WTC11 (cell line): ENCODE results near the gene C16orf90. TPM values are rescaled to one million over a fixed set of nuclear protein-coding genes. Genes with fewer than 3 reads are reported as not detected.

Source experiments
- ATAC-seq: fragments of 200-7000 bp; cut with Tn5 transposase; 2 replicates; pipeline ENCODE4 v1.10.0; 2021; ENCODE audit warnings: mild to moderate bottlenecking, moderate library complexity
- CTCF ChIA-PET: fragments of 300-600 bp; sonication (Branson Sonifier 250); formaldehyde crosslinking; loops from one replicate; lab custom pipeline; 2021; ENCODE audit warnings: antibody characterized with exemption; lab: Charles Lee
- POLR2A ChIA-PET: fragments of 350-600 bp; sonication (Branson Sonifier 250); formaldehyde crosslinking; loops from one replicate; lab custom pipeline; 2021; ENCODE audit warnings: antibody characterized with exemption; lab: Charles Lee
- DNase-seq: peaks from one replicate; pipeline ENCODE4 v3.0.0; 2021; ENCODE audit warnings: low spot score
- H3K27ac Mint-ChIP-seq: 2 replicates; pipeline ENCODE4 v1.8.0; 2021; ENCODE audit warnings: mixed read lengths
- H3K27me3 Mint-ChIP-seq: 2 replicates; pipeline ENCODE4 v1.8.0; 2021; ENCODE audit warnings: low read depth, mild to moderate bottlenecking, moderate library complexity, mixed read lengths
- H3K36me3 Mint-ChIP-seq: 2 replicates; pipeline ENCODE4 v1.8.0; 2021; ENCODE audit warnings: mixed read lengths
- H3K4me1 Mint-ChIP-seq: 2 replicates; pipeline ENCODE4 v1.8.0; 2022; ENCODE audit warnings: mixed read lengths
- H3K4me3 Mint-ChIP-seq: 2 replicates; pipeline ENCODE4 v1.8.0; 2021; ENCODE audit warnings: mild to moderate bottlenecking, moderate library complexity, mixed read lengths
- H3K9me3 Mint-ChIP-seq: 2 replicates; pipeline ENCODE4 v1.8.0; 2021; ENCODE audit warnings: mixed read lengths
- EMX1 ChIP-seq: fragments of 250-450 bp; sonication (Bioruptor Pico); IDR thresholded peaks from 2 replicates; pipeline ENCODE4 v1.8.0; 2021; ENCODE audit warnings: mild to moderate bottlenecking
- MLX ChIP-seq: sonication (generic); formaldehyde crosslinking; IDR thresholded peaks from 2 replicates; pipeline ENCODE4 v1.8.1; 2023; ENCODE audit warnings: mild to moderate bottlenecking, missing genetic modification reagents, moderate library complexity
- NFATC4 ChIP-seq: fragments of 250-450 bp; sonication (Bioruptor Pico); IDR thresholded peaks from 2 replicates; pipeline ENCODE4 v1.9.0; 2021; ENCODE audit warnings: mild to moderate bottlenecking
- NFYB ChIP-seq: sonication (generic); formaldehyde crosslinking; conservative IDR thresholded peaks from 2 replicates; pipeline ENCODE4 v1.8.0; 2022; ENCODE audit warnings: low read depth, missing genetic modification reagents
- TEAD1 ChIP-seq: sonication (generic); formaldehyde crosslinking; IDR thresholded peaks from 2 replicates; pipeline ENCODE4 v1.8.0; 2022; ENCODE audit warnings: mild to moderate bottlenecking, missing genetic modification reagents
- TEAD4 ChIP-seq: sonication (generic); formaldehyde crosslinking; IDR thresholded peaks from 2 replicates; pipeline ENCODE4 v1.8.0; 2022; ENCODE audit warnings: mild to moderate bottlenecking, missing genetic modification reagents
- ZNF138 ChIP-seq: sonication (generic); formaldehyde crosslinking; conservative IDR thresholded peaks from 2 replicates; pipeline ENCODE4 v1.8.1; 2022; ENCODE audit warnings: mild to moderate bottlenecking, moderate library complexity, missing genetic modification reagents
- ZNF219 ChIP-seq: sonication (generic); formaldehyde crosslinking; IDR thresholded peaks from 2 replicates; pipeline ENCODE4 v1.8.0; 2023; ENCODE audit warnings: missing genetic modification reagents, mild to moderate bottlenecking, borderline replicate concordance
- ZNF416 ChIP-seq: fragments of 250-450 bp; sonication (Bioruptor Pico); IDR thresholded peaks from 2 replicates; pipeline ENCODE4 v1.9.0; 2021; ENCODE audit warnings: mild to moderate bottlenecking, inconsistent platforms
- ZNF671 ChIP-seq: fragments of 250-450 bp; sonication (Bioruptor Pico); IDR thresholded peaks from 2 replicates; pipeline ENCODE4 v1.8.0; 2021; ENCODE audit warnings: mild to moderate bottlenecking
- total RNA-seq: library from RNA; stranded (reverse); gene quantifications from 3 replicates; pipeline ENCODE4 v1.2.3, GENCODE V29; 2021
- TF ChIP-seq, protein P1 (sequence below): sonication (generic); formaldehyde crosslinking; IDR thresholded peaks from 2 replicates; pipeline ENCODE4 v1.8.0; 2022; ENCODE audit warnings: mild to moderate bottlenecking, missing genetic modification reagents
- TF ChIP-seq, protein P2 (sequence below): sonication (generic); formaldehyde crosslinking; conservative IDR thresholded peaks from 2 replicates; pipeline ENCODE4 v1.8.1; 2023; ENCODE audit warnings: mild to moderate bottlenecking, low read depth, missing genetic modification reagents, moderate library complexity
- TF ChIP-seq, protein P3 (sequence below): fragments of 250-450 bp; sonication (Bioruptor Pico); IDR thresholded peaks from 2 replicates; pipeline ENCODE4 v1.9.0; 2021; ENCODE audit warnings: mild to moderate bottlenecking, borderline replicate concordance
- TF ChIP-seq, protein P4 (sequence below): sonication (generic); formaldehyde crosslinking; IDR thresholded peaks from 2 replicates; pipeline ENCODE4 v1.8.0; 2022; ENCODE audit warnings: mild to moderate bottlenecking, missing genetic modification reagents
- TF ChIP-seq, protein P5 (sequence below): fragments of 250-450 bp; sonication (Bioruptor Pico); conservative IDR thresholded peaks from 2 replicates; pipeline ENCODE4 v1.9.0; 2021; ENCODE audit warnings: mild to moderate bottlenecking
- TF ChIP-seq, protein P6 (sequence below): fragments of 250-450 bp; sonication (Bioruptor Pico); IDR thresholded peaks from 2 replicates; pipeline ENCODE4 v2.1.2; 2022; ENCODE audit warnings: mild to moderate bottlenecking, moderate library complexity

Gene C16orf90
- total RNA-seq, 1 experiment from 2014 or later: not detected

- TF ChIP-seq ZNF671: no peak
Measured at GRCh38 chr16:3514621-3515020, 19.3 kb upstream of the C16orf90 start (continued).

- no peaks in the 10 kb centered on the region for H3K9me3 Mint-ChIP-seq
- ATAC-seq (no peak), DNase-seq (no peak)
- no peaks in the 10 kb centered on the region for H3K27me3 Mint-ChIP-seq
- H3K36me3 Mint-ChIP-seq: peaks cover 27% of the 10 kb centered on the region
- peak overlapping the region; percentile 9; the same call in 1 of the 2 replicates for H3K27ac Mint-ChIP-seq
- TF ChIP-seq NFYB (no peak), ZNF416 (CRISPR knock-in tag) (no peak)
- TF ChIP-seq, protein P1, sequence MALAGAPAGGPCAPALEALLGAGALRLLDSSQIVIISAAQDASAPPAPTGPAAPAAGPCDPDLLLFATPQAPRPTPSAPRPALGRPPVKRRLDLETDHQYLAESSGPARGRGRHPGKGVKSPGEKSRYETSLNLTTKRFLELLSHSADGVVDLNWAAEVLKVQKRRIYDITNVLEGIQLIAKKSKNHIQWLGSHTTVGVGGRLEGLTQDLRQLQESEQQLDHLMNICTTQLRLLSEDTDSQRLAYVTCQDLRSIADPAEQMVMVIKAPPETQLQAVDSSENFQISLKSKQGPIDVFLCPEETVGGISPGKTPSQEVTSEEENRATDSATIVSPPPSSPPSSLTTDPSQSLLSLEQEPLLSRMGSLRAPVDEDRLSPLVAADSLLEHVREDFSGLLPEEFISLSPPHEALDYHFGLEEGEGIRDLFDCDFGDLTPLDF: no peak
- TF ChIP-seq, protein P2, sequence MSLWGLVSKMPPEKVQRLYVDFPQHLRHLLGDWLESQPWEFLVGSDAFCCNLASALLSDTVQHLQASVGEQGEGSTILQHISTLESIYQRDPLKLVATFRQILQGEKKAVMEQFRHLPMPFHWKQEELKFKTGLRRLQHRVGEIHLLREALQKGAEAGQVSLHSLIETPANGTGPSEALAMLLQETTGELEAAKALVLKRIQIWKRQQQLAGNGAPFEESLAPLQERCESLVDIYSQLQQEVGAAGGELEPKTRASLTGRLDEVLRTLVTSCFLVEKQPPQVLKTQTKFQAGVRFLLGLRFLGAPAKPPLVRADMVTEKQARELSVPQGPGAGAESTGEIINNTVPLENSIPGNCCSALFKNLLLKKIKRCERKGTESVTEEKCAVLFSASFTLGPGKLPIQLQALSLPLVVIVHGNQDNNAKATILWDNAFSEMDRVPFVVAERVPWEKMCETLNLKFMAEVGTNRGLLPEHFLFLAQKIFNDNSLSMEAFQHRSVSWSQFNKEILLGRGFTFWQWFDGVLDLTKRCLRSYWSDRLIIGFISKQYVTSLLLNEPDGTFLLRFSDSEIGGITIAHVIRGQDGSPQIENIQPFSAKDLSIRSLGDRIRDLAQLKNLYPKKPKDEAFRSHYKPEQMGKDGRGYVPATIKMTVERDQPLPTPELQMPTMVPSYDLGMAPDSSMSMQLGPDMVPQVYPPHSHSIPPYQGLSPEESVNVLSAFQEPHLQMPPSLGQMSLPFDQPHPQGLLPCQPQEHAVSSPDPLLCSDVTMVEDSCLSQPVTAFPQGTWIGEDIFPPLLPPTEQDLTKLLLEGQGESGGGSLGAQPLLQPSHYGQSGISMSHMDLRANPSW (CRISPR knock-in tag): no peak
- TF ChIP-seq, protein P3, sequence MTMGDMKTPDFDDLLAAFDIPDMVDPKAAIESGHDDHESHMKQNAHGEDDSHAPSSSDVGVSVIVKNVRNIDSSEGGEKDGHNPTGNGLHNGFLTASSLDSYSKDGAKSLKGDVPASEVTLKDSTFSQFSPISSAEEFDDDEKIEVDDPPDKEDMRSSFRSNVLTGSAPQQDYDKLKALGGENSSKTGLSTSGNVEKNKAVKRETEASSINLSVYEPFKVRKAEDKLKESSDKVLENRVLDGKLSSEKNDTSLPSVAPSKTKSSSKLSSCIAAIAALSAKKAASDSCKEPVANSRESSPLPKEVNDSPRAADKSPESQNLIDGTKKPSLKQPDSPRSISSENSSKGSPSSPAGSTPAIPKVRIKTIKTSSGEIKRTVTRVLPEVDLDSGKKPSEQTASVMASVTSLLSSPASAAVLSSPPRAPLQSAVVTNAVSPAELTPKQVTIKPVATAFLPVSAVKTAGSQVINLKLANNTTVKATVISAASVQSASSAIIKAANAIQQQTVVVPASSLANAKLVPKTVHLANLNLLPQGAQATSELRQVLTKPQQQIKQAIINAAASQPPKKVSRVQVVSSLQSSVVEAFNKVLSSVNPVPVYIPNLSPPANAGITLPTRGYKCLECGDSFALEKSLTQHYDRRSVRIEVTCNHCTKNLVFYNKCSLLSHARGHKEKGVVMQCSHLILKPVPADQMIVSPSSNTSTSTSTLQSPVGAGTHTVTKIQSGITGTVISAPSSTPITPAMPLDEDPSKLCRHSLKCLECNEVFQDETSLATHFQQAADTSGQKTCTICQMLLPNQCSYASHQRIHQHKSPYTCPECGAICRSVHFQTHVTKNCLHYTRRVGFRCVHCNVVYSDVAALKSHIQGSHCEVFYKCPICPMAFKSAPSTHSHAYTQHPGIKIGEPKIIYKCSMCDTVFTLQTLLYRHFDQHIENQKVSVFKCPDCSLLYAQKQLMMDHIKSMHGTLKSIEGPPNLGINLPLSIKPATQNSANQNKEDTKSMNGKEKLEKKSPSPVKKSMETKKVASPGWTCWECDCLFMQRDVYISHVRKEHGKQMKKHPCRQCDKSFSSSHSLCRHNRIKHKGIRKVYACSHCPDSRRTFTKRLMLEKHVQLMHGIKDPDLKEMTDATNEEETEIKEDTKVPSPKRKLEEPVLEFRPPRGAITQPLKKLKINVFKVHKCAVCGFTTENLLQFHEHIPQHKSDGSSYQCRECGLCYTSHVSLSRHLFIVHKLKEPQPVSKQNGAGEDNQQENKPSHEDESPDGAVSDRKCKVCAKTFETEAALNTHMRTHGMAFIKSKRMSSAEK: no peak
- TF ChIP-seq, protein P4, sequence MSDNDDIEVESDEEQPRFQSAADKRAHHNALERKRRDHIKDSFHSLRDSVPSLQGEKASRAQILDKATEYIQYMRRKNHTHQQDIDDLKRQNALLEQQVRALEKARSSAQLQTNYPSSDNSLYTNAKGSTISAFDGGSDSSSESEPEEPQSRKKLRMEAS: no peak
- CTCF ChIA-PET: no interaction called here
- no peaks in the 10 kb centered on the region for H3K4me1 Mint-ChIP-seq
- POLR2A ChIA-PET: no interaction called here
- no peak overlapping the region for H3K4me3 Mint-ChIP-seq
Measured at GRCh38 chr16:3513892-3514583, 18.7 kb upstream of the C16orf90 start.

DNA sequence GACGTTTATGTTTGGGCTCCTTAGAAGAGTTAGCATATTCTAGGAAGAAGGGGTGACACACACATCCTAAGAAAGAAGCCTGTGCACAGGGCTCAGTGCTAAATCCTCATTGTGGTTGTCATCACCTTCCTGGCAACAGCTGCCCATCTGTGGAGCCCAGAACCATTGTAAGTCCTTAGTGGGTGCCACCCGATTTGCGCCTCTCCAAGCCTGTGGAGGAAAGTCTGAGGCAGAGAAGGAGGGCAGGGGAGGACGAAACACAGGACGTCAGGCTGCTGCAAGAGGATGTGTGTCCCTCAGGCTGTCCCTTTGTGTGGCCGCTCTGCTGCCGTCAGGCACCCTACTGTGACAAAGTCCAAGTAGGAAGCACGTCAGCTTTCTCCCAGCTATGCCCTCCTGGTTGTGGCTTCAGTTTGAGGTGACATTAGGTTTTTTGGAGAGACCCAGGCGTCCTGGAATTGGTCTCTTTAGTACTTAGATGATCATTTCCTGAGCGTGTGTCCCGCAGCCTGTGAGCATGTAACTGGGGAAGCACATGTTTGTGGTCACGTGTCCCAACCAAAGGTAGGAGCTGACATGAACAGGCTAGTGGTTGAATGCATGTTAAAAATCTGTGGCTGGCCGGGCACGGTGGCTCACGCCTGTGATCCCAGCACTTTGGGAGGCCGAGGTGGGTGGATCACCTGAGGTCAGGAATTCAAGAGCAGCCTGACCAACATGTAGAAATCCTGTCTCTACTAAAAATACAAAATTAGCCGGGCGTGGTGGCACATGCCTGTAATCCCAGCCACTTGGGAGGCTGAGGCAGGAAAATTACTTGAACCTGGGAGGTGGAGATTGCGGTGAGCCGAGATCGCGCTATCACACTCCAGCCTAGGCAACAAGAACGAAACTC lies 16.2 kb upstream of the C16orf90 start:
- no peaks in the 10 kb centered on the region for H3K27me3 Mint-ChIP-seq
- no peak for TF ChIP-seq EMX1 (CRISPR knock-in tag)
- TF ChIP-seq ZNF138 (CRISPR knock-in tag): no peak
- TF ChIP-seq, protein P4: no peak
- no peak for TF ChIP-seq NFATC4
- TF ChIP-seq, protein P5, sequence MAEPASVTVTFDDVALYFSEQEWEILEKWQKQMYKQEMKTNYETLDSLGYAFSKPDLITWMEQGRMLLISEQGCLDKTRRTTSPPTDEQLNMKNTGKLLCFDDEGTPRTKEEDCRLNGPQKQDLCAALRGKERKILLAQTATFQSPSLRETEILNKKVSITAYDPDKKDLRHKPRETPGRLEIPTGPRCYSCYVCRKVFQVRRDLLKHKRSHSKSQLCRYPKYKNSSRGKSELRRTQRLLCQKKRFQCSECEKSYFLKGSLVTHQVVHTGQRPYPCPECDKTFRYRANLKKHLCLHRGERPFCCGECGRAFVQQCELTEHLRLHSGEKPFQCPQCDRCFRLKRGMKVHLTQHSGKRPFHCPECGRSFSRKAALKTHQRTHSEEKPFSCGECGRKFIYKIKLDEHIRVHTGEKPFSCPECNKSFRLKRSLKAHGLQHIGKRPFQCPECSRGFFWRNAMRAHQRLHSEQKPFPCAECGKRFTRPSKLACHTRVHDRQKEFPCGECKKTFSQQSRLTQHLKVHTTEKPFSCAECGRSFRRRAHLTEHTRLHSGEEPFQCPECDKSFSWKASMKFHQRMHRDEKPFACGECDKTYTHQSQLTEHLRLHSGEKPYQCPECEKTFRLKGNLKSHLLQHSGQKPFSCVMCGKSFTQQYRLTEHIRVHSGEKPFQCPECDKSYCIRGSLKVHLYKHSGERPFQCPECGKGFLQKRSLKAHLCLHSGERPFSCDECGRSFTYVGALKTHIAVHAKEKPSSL (CRISPR knock-in tag): no peak
- TF ChIP-seq, protein P1: no peak
- TF ChIP-seq TEAD4 (CRISPR knock-in tag): no peak
- TF ChIP-seq TEAD1 (CRISPR knock-in tag): no peak
- TF ChIP-seq MLX (CRISPR knock-in tag): no peak
- no peak for TF ChIP-seq ZNF219 (CRISPR knock-in tag)
- TF ChIP-seq, protein P6, sequence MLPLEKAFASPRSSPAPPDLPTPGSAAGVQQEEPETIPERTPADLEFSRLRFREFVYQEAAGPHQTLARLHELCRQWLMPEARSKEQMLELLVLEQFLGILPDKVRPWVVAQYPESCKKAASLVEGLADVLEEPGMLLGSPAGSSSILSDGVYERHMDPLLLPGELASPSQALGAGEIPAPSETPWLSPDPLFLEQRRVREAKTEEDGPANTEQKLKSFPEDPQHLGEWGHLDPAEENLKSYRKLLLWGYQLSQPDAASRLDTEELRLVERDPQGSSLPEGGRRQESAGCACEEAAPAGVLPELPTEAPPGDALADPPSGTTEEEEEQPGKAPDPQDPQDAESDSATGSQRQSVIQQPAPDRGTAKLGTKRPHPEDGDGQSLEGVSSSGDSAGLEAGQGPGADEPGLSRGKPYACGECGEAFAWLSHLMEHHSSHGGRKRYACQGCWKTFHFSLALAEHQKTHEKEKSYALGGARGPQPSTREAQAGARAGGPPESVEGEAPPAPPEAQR (CRISPR knock-in tag): no peak
- TF ChIP-seq, all 79 proteins: peak for 0
- H3K4me1 Mint-ChIP-seq: no peaks in the 10 kb centered on the region
- H3K9me3 Mint-ChIP-seq: no peaks in the 10 kb centered on the region
- H3K36me3 Mint-ChIP-seq: peaks cover 36% of the 10 kb centered on the region
- ATAC-seq (no peak), DNase-seq (no peak)
- POLR2A ChIA-PET: no interaction called here
- no peak overlapping the region for H3K4me3 Mint-ChIP-seq
- H3K27ac Mint-ChIP-seq: no peak overlapping the region
- CTCF ChIA-PET: interaction anchor here (0.7 kb wide), 1 partner anchor 352 kb away, joined by 3 read pairs; no protein-coding TSS in a partner anchor
